Bronchial epithelial cell (primary cell): ENCODE data around the gene IL12RB2. TPM values are rescaled to one million over a fixed set of nuclear protein-coding genes. Genes with fewer than 3 reads are reported as not detected.
A peak's percentile ranks its signal among the peaks of the same experiment; 100 is the strongest.

Experiments used
- DNase-seq: peaks from one replicate; pipeline ENCODE4 v3.0.0-alpha.2; 2010; ENCODE audit warnings: low read depth
- FAIRE-seq: peaks from 2 replicates; lab custom pipeline; 2011; peaks lifted over from hg19 to GRCh38; lab: Jason Lieb, UNC
- H3K27me3 ChIP-seq: 2 replicates; pipeline ENCODE4 v1.5.1; 2011; ENCODE audit warnings: low read length; ENCODE audit not compliant: control insufficient read depth, insufficient read depth
- H3K36me3 ChIP-seq: 2 replicates; pipeline ENCODE4 v1.5.1; 2011; ENCODE audit warnings: low read length; ENCODE audit not compliant: control insufficient read depth, insufficient read depth
- H3K4me3 ChIP-seq: 2 replicates; pipeline ENCODE4 v1.5.1; 2011; ENCODE audit warnings: mild to moderate bottlenecking, low read depth, low read length, control low read depth
- CTCF ChIP-seq: IDR thresholded peaks from 2 replicates; pipeline ENCODE4 v1.5.1; 2011; ENCODE audit warnings: mild to moderate bottlenecking, moderate library complexity, low read length, control low read depth, inconsistent platforms; ENCODE audit not compliant: insufficient read depth, severe bottlenecking
- total RNA-seq: library from RNA; depleted of rRNA; stranded (reverse); fragments of >200 nt; gene quantifications from 2 replicates; pipeline ENCODE4 v1.2.1, GENCODE V29; 2014

The IL12RB2 gene
- total RNA-seq, 1 donor from 2014 or later = 0.53 TPM

- TF ChIP-seq CTCF = no peak
- Histone ChIP-seq H3K4me3 (no peak overlapping the region), H3K27me3 (no peaks in the 10 kb centered on the region), H3K36me3 (no peaks in the 10 kb centered on the region)
- DNase-seq (no peak), FAIRE-seq (no peak)
Observed at GRCh38 chr1:67336157-67336556, 28.5 kb downstream of the IL12RB2 start.

GRCh38 chr1:67336783-67337182 lies 29.1 kb downstream of the IL12RB2 start:
- no peak for TF ChIP-seq CTCF
- DNase-seq (no peak), FAIRE-seq (no peak)
- Histone ChIP-seq H3K36me3 (no peaks in the 10 kb centered on the region), H3K27me3 (no peaks in the 10 kb centered on the region), H3K4me3 (no peak overlapping the region)

- peak; percentile 40 for DNase-seq
- no peak overlapping the region for H3K4me3 ChIP-seq
- TF ChIP-seq CTCF = no peak
- H3K27me3 ChIP-seq = no peaks in the 10 kb centered on the region
- H3K36me3 ChIP-seq = no peaks in the 10 kb centered on the region
- no peak for FAIRE-seq
Observed at GRCh38 chr1:67338642-67339041, 31.0 kb downstream of the IL12RB2 start.

- no peaks in the 10 kb centered on the region for H3K36me3 ChIP-seq
- no peak for TF ChIP-seq CTCF
- FAIRE-seq (peak; percentile 87), DNase-seq (peak; percentile 92)
- H3K27me3 ChIP-seq = no peaks in the 10 kb centered on the region
- no peak overlapping the region for H3K4me3 ChIP-seq
Observed at GRCh38 chr1:67339623-67340343, 32.1 kb downstream of the IL12RB2 start.

- FAIRE-seq (no peak), DNase-seq (no peak)
- H3K27me3 ChIP-seq = no peaks in the 10 kb centered on the region
- no peak for TF ChIP-seq CTCF
- H3K4me3 ChIP-seq = no peak overlapping the region
- H3K36me3 ChIP-seq = no peaks in the 10 kb centered on the region
Observed at GRCh38 chr1:67342076-67342890, 34.6 kb downstream of the IL12RB2 start.
